ENCODE measurements around the gene WIPF3.

Gene WIPF3

DNA sequence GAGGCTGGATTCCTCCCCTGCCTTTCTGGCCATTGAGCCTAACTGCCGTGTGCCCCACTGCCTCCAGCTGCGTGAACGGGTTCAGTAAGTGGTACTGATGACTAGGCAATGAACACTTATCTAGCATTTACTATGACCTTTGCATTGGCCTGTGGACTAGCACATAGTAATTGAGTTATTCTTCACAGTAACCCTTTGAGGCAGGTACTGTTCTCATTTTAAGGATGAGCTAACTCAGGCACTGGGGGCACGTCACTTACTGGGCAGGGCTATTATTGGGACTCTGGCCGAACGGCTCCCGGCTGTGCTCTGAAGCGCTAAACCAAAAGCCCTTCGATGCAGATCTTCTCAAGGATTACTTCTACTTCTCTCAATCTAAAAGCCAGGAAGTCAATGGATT is 38.3 kb downstream of the WIPF3 start:
- in situ Hi-C loops (cut with MboI; ENCODE audit: low sequenced_read_pairs): no loop called here

DNA sequence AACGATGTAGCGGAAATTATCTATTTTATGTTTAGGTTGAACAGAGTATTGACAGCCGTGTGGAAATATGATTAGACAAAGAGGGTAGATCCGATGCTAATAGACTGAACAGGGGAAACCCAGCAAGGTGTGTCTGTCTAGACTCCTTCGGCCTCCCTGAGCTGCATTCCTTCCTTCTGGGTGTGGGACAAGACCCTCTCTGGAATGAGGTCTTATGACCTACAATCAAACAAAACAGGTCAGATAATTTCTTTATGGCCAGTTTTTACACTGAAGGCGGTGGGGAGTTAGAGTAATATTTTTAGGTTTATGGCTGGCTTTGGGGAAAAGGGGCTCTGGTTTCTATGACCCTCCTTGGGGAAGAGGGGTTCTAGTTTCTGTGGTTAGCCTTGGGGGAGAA is 41.2 kb downstream of the WIPF3 start:
- in situ Hi-C loops (cut with MboI; ENCODE audit: low sequenced_read_pairs): no loop called here

DNA sequence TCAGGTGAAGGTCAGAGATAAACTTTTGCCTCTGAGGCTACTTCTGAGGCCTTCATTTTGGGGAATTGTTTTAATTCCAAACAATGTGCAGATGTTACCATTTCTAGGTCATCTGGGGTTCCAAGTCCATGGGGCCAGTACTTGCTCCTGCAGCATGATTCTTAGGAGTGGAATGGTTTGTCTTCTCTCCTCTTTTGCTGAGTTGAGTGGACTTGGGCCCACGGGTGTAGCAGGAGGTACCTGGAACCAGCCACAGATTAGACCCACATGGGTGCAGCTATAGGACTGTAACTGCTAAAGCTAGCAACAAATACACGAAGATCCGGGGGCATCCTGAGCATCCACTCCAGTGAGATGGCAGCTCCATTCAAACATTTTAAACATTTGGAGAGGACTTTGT is 41.6 kb downstream of the WIPF3 start:
- in situ Hi-C loops (cut with MboI; ENCODE audit: low sequenced_read_pairs): no loop called here

DNA sequence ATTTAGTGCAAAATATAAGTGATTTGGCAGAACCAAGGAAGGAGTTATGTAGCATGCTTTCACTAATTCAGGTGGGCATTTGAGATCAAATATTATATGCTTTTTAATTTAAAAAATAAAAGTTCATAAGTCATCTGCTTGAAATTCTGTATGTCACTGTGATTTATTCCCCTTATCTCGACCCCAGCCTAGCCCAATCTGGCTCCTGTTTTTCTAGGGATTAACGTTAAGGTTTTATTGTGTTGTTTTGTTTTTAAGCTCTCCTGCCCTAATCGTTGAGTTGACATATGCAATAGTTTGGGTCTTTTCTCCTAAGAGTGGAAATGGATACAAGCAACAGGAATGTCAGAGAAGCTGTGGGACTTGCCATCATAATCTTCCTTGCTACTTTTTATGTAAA is 42.6 kb downstream of the WIPF3 start:
- in situ Hi-C loops (cut with MboI; ENCODE audit: low sequenced_read_pairs): no loop called here

DNA sequence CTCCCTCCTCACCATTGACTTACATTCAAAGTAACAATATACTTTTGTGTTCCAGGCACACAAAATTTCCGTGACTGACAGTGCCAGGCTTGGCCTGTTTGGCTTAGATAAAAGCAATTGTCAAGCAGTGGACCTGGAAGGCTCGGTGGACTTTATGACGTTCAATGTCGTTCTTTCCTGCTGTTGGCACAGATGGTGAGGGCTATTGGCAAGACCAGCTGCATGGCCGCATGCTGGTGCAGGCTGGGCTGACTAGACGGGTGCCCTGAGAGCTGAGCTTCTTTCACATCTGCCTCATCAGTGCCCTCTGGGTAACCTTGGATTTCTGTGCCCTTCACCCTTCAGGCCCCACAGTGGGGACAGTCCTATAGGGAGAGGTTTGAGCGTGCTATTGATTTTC is 45.2 kb downstream of the WIPF3 start:
- in situ Hi-C loops (cut with MboI; ENCODE audit: low sequenced_read_pairs): no loop called here

DNA sequence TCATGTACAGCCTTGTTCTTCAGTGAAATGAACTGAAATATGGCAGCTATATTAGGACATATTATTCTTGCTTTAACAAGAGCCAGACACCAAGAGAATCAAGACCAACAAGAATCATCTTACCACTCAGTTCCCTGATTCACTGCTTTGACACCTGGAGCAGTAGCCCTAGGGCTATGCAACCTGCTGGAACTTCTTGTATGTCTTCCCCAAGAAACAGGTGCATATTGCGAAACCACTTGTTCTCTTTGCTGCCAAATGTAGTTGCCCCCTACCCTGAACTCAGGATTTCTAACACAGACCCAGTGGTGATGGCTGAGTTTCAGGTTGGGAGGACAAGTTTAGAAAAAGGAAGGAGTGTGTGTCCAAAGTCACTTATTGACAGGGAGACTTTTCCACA is 46.1 kb downstream of the WIPF3 start:
- in situ Hi-C loops (cut with MboI; ENCODE audit: low sequenced_read_pairs): no loop called here

DNA sequence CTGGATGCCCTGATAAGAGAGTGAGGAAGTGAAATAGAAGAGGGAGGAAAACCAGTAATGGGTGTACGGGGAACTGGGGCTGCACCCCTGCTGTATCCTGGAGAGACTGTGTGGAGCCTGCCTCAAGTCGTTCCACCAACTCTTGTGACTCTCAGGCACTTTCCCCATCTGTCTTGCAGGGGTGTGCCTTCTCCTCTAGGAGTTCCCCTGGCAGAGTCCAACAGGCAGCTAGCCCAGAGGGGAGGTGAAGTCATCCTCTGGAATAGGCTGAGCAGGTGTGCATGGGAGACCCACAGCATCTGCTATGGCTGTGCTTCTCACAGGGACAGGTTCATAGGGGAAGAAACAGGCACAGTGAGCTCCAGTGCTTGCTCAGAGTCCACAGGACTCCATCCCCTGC is 46.8 kb downstream of the WIPF3 start:
- in situ Hi-C loops (cut with MboI; ENCODE audit: low sequenced_read_pairs): no loop called here

DNA sequence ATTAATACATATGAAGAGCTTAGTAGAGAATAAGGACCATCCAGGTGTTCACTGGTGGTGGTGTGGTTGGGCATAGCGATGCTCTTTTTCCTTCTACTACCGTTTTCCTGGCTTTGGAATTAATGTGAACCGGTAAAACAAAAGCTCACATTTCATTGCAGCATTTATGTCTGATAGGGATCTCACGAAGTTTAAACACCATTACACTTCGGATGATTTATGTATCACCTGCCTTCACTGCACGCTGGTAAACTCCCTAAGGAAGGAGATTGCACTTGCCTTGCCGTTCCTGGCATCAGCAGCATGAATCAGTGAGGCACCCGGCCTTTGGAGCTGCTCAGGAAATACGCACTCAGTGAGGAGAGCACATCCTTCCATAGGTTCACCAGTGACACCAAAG is 47.5 kb downstream of the WIPF3 start:
- in situ Hi-C loops (cut with MboI; ENCODE audit: low sequenced_read_pairs): no loop called here

DNA sequence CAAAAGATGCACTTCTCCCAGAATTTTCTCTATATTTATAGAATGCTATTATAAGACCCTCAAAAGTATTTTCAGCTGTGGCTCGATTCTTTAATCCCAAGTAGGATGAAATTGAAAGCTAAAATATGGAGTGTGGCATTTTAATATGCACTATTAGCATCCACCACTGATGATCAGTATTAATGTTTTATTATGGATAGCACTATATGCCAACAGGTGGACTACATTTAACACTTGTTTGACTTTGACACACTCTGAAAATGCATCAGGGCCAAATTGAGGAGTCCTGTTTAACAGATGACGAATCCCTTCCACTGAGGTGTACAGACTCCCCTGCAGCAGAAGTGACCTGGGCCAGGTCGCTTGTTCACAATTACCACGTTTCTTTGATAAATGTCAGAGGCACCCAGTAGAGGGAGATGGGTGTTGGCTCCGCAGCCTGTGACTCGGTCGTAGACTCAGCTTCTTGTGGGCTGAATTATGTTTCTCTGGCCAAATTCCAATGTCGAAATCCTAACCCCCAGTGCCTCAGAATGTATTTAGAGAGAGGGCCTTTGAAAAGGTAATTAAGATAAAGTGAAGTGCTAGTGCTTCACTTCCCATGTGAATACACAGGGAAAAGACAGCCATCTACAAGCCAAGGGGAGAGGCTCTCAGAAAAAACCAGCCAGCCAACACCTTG is 48.1 kb downstream of the WIPF3 start:
- in situ Hi-C loops (cut with MboI; ENCODE audit: low sequenced_read_pairs): no loop called here

DNA sequence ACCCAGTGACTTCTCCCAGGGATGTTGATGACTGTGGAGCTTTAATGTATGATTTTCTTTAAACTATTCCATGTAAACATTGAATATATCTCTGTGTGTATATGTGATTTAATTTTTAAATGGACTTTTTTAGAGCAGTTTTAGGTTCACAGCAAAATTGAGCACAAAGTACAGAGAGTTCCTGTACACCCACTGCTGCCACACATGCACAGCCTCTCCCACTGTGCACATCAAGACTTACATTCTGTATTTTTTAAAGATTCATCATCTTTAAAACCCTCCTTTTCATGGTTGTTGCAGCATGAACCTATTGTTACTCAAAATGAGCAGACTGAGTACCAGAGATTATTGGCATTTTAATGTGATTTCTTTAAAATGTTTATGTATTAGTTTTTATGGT is 51.3 kb downstream of the WIPF3 start:
- in situ Hi-C loops (cut with MboI; ENCODE audit: low sequenced_read_pairs): no loop called here

DNA sequence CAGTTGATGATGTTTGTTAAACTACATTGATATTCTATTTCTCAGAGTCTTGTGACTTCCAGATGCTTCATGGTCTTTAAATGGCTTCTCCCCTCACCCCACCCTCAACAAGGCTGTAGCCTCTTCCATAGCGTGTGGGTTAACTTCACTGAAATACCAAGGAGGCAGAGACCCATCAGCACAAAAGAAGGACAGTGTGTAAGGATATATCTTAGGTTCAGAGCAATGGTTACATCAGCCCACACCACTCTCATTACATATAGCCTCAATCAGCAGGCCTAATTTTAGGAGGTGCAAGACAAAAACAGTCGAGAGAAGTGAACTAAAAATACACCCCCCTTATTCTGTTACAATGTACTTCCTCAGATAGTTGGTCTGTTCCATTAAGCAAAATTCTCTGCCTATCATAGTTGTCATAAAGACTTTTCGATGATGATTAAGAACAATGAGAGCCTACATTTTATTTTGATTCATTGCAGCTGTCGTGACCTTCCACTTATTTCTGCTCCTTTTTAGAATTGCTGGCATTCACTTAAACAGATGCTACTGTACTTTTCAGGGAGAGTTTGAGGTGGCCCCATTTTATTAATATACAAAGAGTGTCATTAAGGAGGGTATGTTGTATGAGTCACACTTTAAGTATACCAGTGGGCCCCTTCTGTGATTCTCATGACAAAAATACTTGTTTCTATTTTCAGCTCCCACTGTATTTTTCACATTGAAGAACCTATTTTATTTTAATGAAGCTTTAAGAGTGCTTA is 52.1 kb downstream of the WIPF3 start:
- in situ Hi-C loops (cut with MboI; ENCODE audit: low sequenced_read_pairs): no loop called here

DNA sequence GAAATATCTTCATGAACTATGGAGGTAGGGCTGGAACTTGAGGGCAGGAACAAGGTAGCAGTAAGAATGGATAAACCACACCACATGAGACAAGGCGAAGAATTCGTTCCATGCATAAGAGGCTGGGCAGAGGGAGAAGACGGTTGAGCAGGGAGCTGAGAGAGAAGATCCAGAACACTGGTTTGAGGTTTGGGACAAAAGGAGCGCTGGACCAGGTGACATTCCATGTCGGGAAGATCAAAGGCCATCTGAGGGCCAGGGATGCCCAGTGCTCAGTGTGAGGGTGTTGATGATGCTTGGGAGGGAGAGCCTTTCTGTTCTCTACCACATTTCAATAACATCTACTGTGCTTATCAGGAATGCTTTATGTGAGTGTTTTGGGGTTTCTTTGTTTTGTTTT is 52.8 kb downstream of the WIPF3 start:
- in situ Hi-C loops (cut with MboI; ENCODE audit: low sequenced_read_pairs): no loop called here

DNA sequence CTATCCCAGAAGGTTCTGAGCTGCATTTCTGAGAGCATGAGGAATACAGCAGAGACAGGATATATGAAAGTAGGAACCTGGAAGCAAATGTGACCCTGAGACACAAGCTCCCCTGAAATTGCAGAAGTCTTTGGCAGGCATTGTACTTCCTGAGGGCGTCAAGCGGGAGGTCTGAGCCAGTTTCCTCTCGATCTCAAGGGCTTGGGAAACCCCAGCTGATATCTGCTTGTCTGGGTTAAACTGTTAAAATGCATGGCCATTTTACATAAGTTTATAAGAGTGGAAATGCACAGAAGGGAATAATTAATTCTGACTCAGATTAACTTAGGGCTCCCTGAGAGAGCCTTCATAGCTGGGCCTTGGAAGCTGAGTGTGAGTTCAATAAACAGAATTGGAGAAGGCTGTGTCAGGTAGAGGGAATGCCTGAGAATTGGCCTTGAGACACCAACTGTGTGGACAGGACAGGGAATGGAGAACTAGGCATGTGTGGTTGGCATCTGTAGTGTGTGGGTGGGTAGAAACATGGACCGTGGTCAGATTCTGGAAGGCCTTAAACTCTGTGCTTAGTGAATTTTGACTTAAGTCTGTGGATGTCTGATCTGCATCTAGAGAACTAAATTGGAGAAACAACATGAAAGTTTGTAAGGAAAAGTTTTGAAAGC is 53.3 kb downstream of the WIPF3 start:
- in situ Hi-C loops (cut with MboI; ENCODE audit: low sequenced_read_pairs): no loop called here

DNA sequence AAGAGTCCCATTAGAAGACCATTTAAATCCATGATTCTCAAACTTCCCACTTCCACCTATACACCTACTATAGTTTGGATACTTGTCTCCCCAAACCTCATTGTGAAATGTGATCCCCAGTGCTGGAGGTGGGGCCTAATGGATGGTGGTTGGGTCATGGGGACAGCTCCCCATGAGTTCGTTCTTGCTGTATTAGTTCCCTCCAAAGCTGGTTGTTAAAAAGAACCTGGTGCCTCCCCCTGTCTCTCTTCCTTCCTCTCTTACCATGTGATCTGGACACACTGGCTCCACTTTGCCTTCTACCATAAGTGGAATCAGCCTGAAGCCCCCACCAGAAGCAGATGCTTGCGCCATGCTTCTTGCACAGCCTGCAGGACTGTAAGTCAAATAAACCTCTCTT is 53.9 kb downstream of the WIPF3 start:
- in situ Hi-C loops (cut with MboI; ENCODE audit: low sequenced_read_pairs): no loop called here

DNA sequence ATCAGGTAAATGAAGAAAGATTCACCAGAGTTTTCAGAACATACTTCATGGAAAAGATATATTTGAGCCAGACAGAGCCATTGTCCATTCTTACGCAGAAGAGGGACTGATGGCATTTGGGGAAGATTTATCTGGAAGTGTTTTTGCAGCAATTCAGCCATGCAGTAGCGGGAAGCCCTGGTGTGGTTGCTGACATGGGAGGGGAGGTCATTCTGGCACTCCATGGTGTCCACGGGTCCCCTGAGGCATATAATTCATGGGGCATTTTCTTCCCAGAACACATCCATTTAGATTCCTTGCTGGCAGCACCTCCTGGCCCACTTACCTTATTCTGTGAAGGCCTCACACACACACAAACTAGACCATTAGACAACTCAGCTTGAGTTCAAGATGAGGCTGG is 55.6 kb downstream of the WIPF3 start:
- in situ Hi-C loops (cut with MboI; ENCODE audit: low sequenced_read_pairs): no loop called here

DNA sequence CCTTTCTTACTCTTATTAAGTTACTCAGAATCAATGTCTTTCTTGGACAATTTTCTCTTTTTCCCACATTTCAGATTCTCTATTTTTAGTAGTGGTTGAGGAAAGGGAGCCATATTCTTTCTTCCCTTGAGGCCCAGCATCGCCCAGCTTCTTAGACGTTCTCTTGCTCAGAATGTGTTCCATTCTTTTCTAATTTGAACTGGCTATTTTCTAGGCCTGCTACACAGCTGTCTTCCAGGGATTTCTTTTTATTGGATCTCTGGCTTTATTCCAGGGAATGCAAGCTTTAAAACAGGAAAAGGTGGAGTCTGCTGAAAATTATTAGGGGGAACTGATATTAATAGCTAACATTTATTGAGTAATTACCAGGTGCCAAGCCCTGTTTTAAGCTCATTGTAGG is 58.3 kb downstream of the WIPF3 start:
- in situ Hi-C loops (cut with MboI; ENCODE audit: low sequenced_read_pairs): no loop called here

DNA sequence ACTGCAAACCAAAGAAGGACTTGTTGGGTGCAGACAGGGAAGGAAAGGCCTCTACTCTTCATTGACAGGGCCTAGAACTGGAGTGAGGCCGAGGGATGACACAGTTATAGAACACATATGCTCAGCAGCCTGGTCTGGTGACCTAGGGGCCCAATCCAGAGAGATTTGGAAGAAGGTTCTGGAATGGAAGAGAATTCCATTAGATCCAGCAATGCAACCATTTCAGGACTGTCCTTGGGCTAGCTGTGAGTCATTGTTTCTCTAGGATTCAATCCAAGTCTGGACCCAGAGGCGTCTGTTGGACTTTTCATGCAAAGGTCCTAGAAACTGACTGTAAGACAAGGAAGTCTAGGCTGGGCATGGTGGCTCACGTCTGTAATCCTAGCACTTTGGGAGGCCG is 59.2 kb downstream of the WIPF3 start:
- in situ Hi-C loops (cut with MboI; ENCODE audit: low sequenced_read_pairs): no loop called here

DNA sequence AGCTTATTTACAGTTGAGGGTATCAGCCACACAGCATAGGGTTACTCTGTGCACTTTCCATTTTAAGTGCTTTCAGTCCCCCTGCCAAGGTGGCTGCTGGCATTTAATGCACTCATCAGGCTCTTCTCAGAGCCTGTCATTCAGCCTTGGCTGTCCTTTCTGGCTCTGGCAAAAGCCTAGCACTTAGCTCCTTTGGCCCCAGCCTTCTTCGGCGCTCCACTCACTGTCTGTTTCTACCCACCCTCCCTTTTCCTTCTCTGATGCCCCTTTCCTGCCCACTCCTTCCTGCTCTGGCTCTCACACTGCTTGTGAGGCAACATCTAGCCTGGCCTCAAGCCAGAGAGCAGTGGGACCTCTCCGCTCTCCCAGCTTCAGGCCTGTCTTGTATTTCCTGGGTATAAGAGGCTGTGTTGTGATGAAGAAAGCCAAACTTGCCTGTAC is 60.2 kb downstream of the WIPF3 start:
- in situ Hi-C loops (cut with MboI; ENCODE audit: low sequenced_read_pairs): no loop called here

DNA sequence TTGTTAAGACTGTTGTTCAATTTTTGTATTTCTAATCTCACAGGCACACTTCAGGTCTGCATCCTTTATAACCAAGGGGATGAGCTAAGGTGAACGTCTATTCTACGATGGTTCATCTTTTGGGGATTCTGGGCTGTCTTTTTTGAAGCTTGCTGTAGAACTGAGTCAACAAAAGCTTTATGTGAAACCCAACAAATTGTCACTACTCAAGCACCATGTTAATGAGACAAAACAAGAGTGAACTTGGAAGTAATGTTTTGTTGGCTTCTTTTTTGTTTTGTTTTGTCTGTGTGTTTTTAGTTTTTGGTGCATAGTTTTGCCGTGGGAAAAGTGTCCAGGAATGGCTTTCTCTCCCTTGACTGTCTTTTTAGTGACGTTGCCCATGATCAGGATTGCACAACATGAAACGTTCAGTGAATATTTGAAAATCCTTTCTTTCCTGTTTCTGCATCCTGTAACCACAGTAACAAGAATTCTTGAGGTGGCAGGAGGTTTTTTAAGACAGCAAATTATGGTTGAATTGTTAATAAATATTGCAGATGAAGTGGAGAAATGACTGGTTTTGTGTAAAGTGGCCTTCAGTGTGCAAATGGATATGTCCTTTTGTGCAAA is 65.6 kb downstream of the WIPF3 start:
- in situ Hi-C loops (cut with MboI; ENCODE audit: low sequenced_read_pairs): no loop called here

DNA sequence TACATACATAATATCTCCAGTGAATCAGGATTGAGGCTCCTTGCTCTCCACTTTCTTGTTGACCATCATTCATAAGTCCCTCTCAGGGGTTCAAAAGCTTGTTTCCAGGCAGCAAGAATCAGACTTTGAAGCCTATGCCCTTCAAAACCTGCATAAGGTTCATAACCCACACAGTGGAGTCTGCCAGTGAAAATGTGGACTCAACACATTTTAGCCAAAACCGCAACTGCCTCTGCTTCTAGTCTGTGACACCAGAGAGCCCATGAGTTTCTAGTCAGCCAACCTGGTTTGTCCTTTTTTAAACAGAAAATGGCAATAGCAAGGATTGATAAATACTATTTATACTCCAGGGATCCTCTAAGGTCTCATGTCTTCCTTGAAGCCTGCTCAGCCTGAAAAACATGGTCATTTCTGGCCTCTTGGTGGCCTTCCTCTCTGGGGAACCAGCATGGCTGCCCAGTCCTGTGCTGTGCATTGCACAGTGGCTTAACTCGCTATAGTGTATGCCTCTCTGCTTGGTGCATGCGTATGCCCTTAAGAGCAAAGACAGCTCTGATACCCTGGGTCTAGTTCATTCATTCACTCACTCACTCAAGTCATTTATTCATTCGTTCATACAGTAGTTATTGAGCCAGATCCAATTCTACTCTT is 67.5 kb downstream of the WIPF3 start:
- in situ Hi-C loops (cut with MboI; ENCODE audit: low sequenced_read_pairs): no loop called here

DNA sequence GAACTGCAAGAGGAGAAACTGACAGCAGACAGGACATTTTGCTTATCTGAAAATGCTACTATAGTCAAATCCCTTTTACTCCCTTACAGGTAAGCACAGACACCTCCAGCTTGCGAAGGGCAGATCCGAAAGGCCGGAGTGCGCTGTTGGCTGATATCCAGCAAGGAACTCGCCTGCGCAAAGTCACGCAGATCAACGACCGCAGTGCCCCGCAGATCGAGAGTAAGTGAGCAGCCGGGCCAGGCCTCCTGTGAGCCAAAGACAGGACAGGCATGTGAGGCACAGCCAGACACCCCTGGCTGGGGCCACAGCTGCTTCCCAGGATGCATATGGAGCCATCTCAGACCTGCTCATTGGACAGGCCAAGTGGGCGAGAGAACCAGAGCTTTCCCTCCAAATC is 69.4 kb downstream of the WIPF3 start:
- in situ Hi-C loops (cut with MboI; ENCODE audit: low sequenced_read_pairs): no loop called here
